ENCODE data around the gene SLC35E3.

- TF ChIP-seq CTCF (IDR thresholded peaks at IDR 0.05) (no peak), POLR2AphosphoS5 (IDR thresholded peaks at IDR 0.05) (no peak), POLR2A (IDR thresholded peaks at IDR 0.05) (no peak), EP300 (IDR thresholded peaks at IDR 0.05) (no peak)
Measured at GRCh38 chr12:68749861-68750260, 3.9 kb downstream of the SLC35E3 start.

All from sigmoid colon (tissue), 4 donors.